Effector memory CD4-positive, alpha-beta T cell (primary cell): ENCODE measurements around the gene HDGFL1.

Experiments
- DNase-seq, 3 donors: peaks; one replicate each; pipeline ENCODE4 v3.0.0-alpha.2; 2020
- H3K27ac ChIP-seq: 2 replicates; pipeline ENCODE4 v1.7.0; 2013; ENCODE audit warnings: mild to moderate bottlenecking, low read length, moderate library complexity; ENCODE audit not compliant: insufficient read depth, poor library complexity, severe bottlenecking
- H3K27me3 ChIP-seq: replicated peaks from 2 replicates; pipeline ENCODE4 v1.7.0; 2013; ENCODE audit warnings: mild to moderate bottlenecking, low read length; ENCODE audit not compliant: insufficient read depth, control insufficient read depth, poor library complexity, severe bottlenecking
- H3K36me3 ChIP-seq: 2 replicates; pipeline ENCODE4 v1.7.0; 2013; ENCODE audit warnings: mild to moderate bottlenecking, low read length, moderate library complexity; ENCODE audit not compliant: control insufficient read depth, insufficient read depth
- H3K4me1 ChIP-seq: 2 replicates; pipeline ENCODE4 v1.7.0; 2013; ENCODE audit warnings: low read length, mild to moderate bottlenecking; ENCODE audit not compliant: control insufficient read depth, insufficient read depth, poor library complexity, severe bottlenecking
- H3K4me3 ChIP-seq: 2 replicates; pipeline ENCODE4 v1.7.0; 2013; ENCODE audit warnings: low read length, low read depth, mild to moderate bottlenecking; ENCODE audit not compliant: insufficient read depth, poor library complexity, severe bottlenecking
- H3K9me3 ChIP-seq: 2 replicates; pipeline ENCODE4 v1.7.0; 2013; ENCODE audit warnings: mild to moderate bottlenecking, low read length, moderate library complexity; ENCODE audit not compliant: control insufficient read depth

The HDGFL1 gene

GRCh38 chr6:22613051-22613450 is 43.7 kb downstream of the HDGFL1 start:
- Histone ChIP-seq H3K27ac (no peak overlapping the region), H3K4me1 (no peaks in the 10 kb centered on the region), H3K9me3 (no peaks in the 10 kb centered on the region), H3K27me3 (no peaks in the 10 kb centered on the region), H3K4me3 (no peak overlapping the region), H3K36me3 (no peaks in the 10 kb centered on the region)
- no peak for DNase-seq

- Histone ChIP-seq H3K4me3 (no peak overlapping the region), H3K36me3 (no peaks in the 10 kb centered on the region), H3K27me3 (no peaks in the 10 kb centered on the region), H3K4me1 (no peaks in the 10 kb centered on the region), H3K27ac (no peak overlapping the region), H3K9me3 (no peaks in the 10 kb centered on the region)
- no peak for DNase-seq
These were observed 44.3 kb downstream of the HDGFL1 start for GRCh38 chr6:22613695-22614094.

GRCh38 chr6:22614547-22614946 is 45.2 kb downstream of the HDGFL1 start:
- Histone ChIP-seq H3K36me3 (no peaks in the 10 kb centered on the region), H3K9me3 (no peaks in the 10 kb centered on the region), H3K4me3 (no peak overlapping the region), H3K27me3 (no peaks in the 10 kb centered on the region), H3K27ac (no peak overlapping the region), H3K4me1 (no peaks in the 10 kb centered on the region)
- DNase-seq, result no peak

- Histone ChIP-seq H3K27ac (no peak overlapping the region), H3K9me3 (no peaks in the 10 kb centered on the region), H3K4me3 (no peak overlapping the region), H3K4me1 (no peaks in the 10 kb centered on the region), H3K27me3 (no peaks in the 10 kb centered on the region), H3K36me3 (no peaks in the 10 kb centered on the region)
- no peak for DNase-seq
These were observed 51.7 kb downstream of the HDGFL1 start for GRCh38 chr6:22621028-22621427.
